Measurements from ENCODE around the gene ABHD17C. TPM values are rescaled to one million over a fixed set of nuclear protein-coding genes. Genes with fewer than 3 reads are reported as not detected.

ABHD17C gene
- total RNA-seq, 4 donors from 2014 or later, result 0.29 to 13.6 (median 6.5) TPM

DNA sequence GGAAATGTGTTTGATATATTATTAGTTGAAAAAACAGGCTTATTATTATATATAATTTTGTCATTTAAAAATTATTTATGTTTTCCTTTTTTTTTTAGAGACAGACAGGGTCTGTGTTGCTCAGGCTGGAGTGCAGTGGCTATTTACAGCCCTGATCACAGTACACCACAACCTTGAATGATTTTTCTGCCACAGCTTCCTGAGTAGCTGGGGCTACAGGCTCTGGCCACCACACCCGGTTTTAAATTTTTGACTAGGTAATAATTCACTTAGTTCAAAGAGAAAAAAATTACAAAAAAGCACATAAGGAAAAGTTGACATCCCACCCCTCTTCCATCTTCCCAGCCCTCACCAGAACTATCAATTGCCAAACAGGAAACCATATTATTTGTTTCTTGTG, 79.4 kb downstream of the ABHD17C start:
- DNase-seq, result no peak
- Histone ChIP-seq H3K27ac (no peak overlapping the region), H3K4me3 (no peak overlapping the region), H3K9me3 (no peaks in the 10 kb centered on the region), H3K27me3 (no peaks in the 10 kb centered on the region), H3K36me3 (no peaks in the 10 kb centered on the region), H3K4me1 (peaks cover 0 to 3% of the 10 kb centered on the region in 2 donors)
- intact Hi-C loops (cut with DNase I; ENCODE audit: low total_unique reads), result no loop called here
- TF ChIP-seq, protein P1, sequence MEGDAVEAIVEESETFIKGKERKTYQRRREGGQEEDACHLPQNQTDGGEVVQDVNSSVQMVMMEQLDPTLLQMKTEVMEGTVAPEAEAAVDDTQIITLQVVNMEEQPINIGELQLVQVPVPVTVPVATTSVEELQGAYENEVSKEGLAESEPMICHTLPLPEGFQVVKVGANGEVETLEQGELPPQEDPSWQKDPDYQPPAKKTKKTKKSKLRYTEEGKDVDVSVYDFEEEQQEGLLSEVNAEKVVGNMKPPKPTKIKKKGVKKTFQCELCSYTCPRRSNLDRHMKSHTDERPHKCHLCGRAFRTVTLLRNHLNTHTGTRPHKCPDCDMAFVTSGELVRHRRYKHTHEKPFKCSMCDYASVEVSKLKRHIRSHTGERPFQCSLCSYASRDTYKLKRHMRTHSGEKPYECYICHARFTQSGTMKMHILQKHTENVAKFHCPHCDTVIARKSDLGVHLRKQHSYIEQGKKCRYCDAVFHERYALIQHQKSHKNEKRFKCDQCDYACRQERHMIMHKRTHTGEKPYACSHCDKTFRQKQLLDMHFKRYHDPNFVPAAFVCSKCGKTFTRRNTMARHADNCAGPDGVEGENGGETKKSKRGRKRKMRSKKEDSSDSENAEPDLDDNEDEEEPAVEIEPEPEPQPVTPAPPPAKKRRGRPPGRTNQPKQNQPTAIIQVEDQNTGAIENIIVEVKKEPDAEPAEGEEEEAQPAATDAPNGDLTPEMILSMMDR (IDR thresholded peaks at IDR 0.05), result no peak
- no peak for TF ChIP-seq POLR2A (IDR thresholded peaks at IDR 0.05)

DNA sequence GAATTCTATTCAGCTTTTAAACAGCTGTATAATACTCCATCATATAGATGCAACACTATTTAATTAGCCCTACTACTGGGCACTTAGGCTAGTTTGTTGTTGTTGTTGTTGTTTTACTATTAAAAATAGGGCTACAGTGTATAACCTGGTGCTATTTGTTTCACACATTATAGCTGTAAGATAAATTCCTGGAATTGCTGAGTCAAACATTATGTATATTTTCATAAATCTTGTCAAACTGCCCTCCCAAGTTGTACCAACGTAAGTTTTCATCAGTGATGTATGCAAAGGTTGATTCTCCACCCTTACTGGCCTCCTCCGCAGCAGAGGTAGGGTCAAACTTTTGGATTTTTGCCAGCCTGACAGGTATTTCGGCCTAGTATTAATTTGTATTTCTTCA, 80.2 kb downstream of the ABHD17C start:
- Histone ChIP-seq H3K9me3 (no peaks in the 10 kb centered on the region), H3K36me3 (no peaks in the 10 kb centered on the region), H3K27me3 (no peaks in the 10 kb centered on the region), H3K27ac (no peak overlapping the region), H3K4me1 (peaks cover 0 to 12% of the 10 kb centered on the region in 2 donors), H3K4me3 (no peak overlapping the region)
- TF ChIP-seq, protein P1 (IDR thresholded peaks at IDR 0.05), result no peak
- TF ChIP-seq POLR2A (IDR thresholded peaks at IDR 0.05), result no peak
- DNase-seq, result no peak
- intact Hi-C loops (cut with DNase I; ENCODE audit: low total_unique reads), result loop anchor here (5.0 kb wide), 1 partner anchor 323 kb away; no protein-coding TSS in a partner anchor

DNA sequence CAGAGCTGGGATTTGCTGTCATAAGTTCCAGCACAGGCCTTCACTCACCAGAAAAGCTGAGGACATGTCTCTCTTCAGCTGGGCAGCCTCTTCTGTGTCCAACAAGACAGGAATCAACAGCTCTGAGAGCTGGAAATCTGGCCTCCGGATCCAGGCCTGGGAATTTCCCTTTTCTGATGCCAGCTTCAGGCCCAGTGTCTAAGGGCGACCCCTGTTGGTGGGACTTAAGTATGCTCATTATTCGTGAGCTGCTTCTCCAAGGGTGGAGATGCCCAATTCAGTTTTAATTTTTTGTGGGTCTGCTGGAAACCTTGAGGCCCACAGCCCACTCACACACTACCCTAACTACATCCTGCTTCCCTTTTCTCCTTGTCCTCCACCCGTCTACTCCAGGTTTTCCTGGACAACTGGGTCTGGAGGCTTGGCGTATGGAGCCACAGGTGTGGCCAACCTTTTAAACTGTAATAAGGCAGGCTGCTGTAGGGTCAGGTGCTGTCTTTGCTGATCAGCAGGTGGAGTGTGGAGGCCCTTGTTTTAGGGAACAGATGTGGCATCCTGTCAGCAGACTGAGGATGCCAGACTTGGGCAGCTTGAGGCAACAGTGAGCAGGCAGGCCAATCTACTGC, 81.4 kb downstream of the ABHD17C start:
- DNase-seq, result peak; percentile 48 to 58
- intact Hi-C loops (cut with DNase I; ENCODE audit: low total_unique reads), result loop anchor here (5.0 kb wide), 1 partner anchor 324 kb away; no protein-coding TSS in a partner anchor

DNA sequence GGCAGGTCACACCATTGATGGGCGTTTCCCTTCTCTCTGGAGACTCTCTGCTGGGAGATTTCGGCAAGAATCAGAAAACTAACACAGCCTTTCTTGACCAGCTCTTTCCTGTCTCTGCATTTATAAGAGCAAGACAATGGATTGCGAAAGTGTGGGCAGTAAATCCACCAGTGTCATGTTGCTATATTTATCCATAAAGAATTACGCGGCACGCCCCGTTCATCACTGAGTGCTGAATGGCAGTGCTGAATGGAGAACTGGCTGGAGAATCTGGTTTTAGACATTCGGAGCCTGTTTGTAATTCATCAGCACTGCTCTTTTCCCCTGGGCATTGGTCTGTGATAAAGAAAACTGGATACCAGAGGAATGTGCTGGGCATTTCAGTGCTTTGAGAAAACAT, 82.0 kb downstream of the ABHD17C start:
- peak in 1 of 2 donors; percentile 45 for DNase-seq
- H3K36me3 ChIP-seq, result no peaks in the 10 kb centered on the region
- intact Hi-C loops (cut with DNase I; ENCODE audit: low total_unique reads), result loop anchor here (5.0 kb wide), 1 partner anchor 325 kb away; no protein-coding TSS in a partner anchor
- no peaks in the 10 kb centered on the region for H3K9me3 ChIP-seq
- no peak overlapping the region for H3K4me3 ChIP-seq
- no peak overlapping the region for H3K27ac ChIP-seq
- TF ChIP-seq POLR2A (IDR thresholded peaks at IDR 0.05), result no peak
- TF ChIP-seq, protein P1 (IDR thresholded peaks at IDR 0.05), result no peak
- peaks cover 0 to 14% of the 10 kb centered on the region in 2 donors for H3K4me1 ChIP-seq
- no peaks in the 10 kb centered on the region for H3K27me3 ChIP-seq

More for the DNA sequence above, 81.4 kb downstream of the ABHD17C start:
- TF ChIP-seq, protein P1 (IDR thresholded peaks at IDR 0.05), result peak; percentile 59 to 74 (median 70)
- no peak for TF ChIP-seq POLR2A (IDR thresholded peaks at IDR 0.05)
- H3K27me3 ChIP-seq, result no peaks in the 10 kb centered on the region
- H3K27ac ChIP-seq, result no peak overlapping the region
- no peaks in the 10 kb centered on the region for H3K36me3 ChIP-seq
- no peak overlapping the region for H3K4me3 ChIP-seq
- H3K9me3 ChIP-seq, result no peaks in the 10 kb centered on the region
- H3K4me1 ChIP-seq, result peaks cover 0 to 14% of the 10 kb centered on the region in 2 donors

DNA sequence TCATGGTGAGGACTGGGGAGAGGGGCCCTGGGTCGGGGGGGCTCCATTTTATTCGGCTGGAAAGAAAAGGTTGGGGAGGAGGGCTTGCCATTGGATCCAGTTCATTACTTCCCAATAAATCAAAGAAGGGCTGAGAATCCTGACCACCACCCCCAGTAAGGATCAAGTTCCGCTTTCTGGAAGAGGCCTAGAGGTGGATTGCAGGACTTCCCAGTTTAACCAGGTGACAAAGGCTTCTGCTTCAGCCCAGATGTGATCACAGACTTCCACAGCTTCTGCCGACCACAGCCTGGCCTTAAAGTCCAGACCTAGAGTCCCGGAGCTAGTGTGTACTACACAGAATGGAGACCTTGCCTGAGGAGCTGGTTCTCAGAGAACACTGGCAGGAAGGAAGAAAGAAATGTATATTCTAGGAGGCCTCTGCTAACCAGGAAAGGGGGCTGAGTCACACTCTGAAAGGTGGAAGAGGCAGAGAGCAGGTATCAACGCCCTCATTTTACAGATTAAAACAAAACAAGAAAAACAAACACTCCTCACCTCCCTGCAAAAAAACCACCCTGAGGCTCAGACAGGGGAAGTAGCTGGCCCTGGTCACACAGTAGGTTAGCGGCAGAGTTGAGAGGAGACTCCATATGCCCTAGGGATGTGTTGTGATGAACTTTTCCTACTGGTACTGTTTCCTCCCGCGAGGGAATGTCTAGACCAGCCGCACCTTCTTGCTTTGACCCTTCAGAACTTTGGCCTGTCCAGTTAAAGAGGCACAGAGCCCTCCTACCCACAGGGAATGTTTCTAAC, 82.9 kb downstream of the ABHD17C start:
- Histone ChIP-seq H3K27me3 (no peaks in the 10 kb centered on the region), H3K4me3 (no peak overlapping the region), H3K9me3 (no peaks in the 10 kb centered on the region), H3K36me3 (no peaks in the 10 kb centered on the region), H3K27ac (no peak overlapping the region), H3K4me1 (peaks cover 0 to 14% of the 10 kb centered on the region in 2 donors)
- intact Hi-C loops (cut with DNase I; ENCODE audit: low total_unique reads), result loop anchor here (5.0 kb wide), 1 partner anchor 326 kb away; no protein-coding TSS in a partner anchor
- no peak for DNase-seq
- TF ChIP-seq, protein P1 (IDR thresholded peaks at IDR 0.05), result no peak
- TF ChIP-seq POLR2A (IDR thresholded peaks at IDR 0.05), result no peak

All from uterus (tissue), 4 donors.